B cell (primary cell): ENCODE data around the gene EDN1.

ENCODE experiments used
- CTCF ChIP-seq: fragments of 200-600 bp; IDR thresholded peaks from one replicate; pipeline ENCODE4 v1.8.0; 2022; ENCODE audit warnings: antibody characterized with exemption, mild to moderate bottlenecking
- EZH2 ChIP-seq: IDR thresholded peaks from 2 replicates; pipeline ENCODE4 v1.6.1; 2012; ENCODE audit warnings: borderline replicate concordance, low read depth, mild to moderate bottlenecking, moderate library complexity, low read length; ENCODE audit not compliant: insufficient read depth, poor library complexity, severe bottlenecking

- TF ChIP-seq EZH2: no peak
- TF ChIP-seq CTCF: no peak
Measured at GRCh38 chr6:12280902-12281301, 9.3 kb upstream of the EDN1 start.
